WTC11 (cell line): ENCODE measurements around the gene SON.

Experiments
- ATF1 ChIP-seq: sonication (generic); formaldehyde crosslinking; IDR thresholded peaks from 2 replicates; pipeline ENCODE4 v1.8.1; 2023; ENCODE audit warnings: mild to moderate bottlenecking, moderate library complexity, missing genetic modification reagents
- CTCF ChIP-seq: fragments of 200-600 bp; IDR thresholded peaks from 2 replicates; pipeline ENCODE4 v1.8.0; 2022; ENCODE audit warnings: antibody characterized with exemption
- HMGXB4 ChIP-seq: sonication (generic); formaldehyde crosslinking; IDR thresholded peaks from 2 replicates; pipeline ENCODE4 v1.8.1; 2023; ENCODE audit warnings: mild to moderate bottlenecking, moderate library complexity, missing genetic modification reagents
- JUN ChIP-seq: sonication (generic); formaldehyde crosslinking; IDR thresholded peaks from 2 replicates; pipeline ENCODE4 v1.8.0; 2023; ENCODE audit warnings: mild to moderate bottlenecking, missing genetic modification reagents
- NFYB ChIP-seq: sonication (generic); formaldehyde crosslinking; conservative IDR thresholded peaks from 2 replicates; pipeline ENCODE4 v1.8.0; 2022; ENCODE audit warnings: low read depth, missing genetic modification reagents
- TF ChIP-seq, protein P1 (sequence below): sonication (generic); formaldehyde crosslinking; IDR thresholded peaks from 2 replicates; pipeline ENCODE4 v1.8.0; 2022; ENCODE audit warnings: missing genetic modification reagents

DNA sequence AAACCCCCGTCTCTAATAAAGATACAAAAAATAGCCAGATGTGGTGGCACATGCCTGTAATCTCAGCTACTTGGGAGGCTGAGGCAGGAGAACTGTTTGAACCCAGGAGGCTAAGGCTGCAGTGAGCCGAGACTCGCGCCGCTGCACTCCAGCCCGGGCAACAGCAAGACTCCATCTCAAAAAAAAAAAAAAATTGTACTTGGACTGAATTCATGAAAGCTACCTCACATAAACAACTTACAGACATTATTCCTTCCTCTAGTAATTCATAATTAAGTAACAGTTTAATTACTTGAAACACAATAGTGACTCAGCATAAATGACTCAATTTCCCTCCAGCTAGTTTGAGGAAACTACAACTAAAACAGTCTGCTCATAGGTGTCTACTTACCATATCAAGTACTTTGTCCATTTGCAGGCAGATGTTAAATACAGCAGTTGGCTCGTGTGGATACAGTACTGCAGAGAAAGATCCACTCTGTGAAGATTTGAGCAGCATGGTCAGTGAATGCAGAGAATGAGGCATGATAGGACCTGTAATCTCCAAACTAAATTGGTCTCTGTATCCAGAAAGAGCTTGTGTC lies 36.2 kb downstream of the SON start:
- TF ChIP-seq ATF1 (CRISPR knock-in tag) (no peak), CTCF (no peak), HMGXB4 (CRISPR knock-in tag) (no peak), NFYB (CRISPR knock-in tag) (no peak), JUN (CRISPR knock-in tag) (no peak)
- TF ChIP-seq, protein P1, sequence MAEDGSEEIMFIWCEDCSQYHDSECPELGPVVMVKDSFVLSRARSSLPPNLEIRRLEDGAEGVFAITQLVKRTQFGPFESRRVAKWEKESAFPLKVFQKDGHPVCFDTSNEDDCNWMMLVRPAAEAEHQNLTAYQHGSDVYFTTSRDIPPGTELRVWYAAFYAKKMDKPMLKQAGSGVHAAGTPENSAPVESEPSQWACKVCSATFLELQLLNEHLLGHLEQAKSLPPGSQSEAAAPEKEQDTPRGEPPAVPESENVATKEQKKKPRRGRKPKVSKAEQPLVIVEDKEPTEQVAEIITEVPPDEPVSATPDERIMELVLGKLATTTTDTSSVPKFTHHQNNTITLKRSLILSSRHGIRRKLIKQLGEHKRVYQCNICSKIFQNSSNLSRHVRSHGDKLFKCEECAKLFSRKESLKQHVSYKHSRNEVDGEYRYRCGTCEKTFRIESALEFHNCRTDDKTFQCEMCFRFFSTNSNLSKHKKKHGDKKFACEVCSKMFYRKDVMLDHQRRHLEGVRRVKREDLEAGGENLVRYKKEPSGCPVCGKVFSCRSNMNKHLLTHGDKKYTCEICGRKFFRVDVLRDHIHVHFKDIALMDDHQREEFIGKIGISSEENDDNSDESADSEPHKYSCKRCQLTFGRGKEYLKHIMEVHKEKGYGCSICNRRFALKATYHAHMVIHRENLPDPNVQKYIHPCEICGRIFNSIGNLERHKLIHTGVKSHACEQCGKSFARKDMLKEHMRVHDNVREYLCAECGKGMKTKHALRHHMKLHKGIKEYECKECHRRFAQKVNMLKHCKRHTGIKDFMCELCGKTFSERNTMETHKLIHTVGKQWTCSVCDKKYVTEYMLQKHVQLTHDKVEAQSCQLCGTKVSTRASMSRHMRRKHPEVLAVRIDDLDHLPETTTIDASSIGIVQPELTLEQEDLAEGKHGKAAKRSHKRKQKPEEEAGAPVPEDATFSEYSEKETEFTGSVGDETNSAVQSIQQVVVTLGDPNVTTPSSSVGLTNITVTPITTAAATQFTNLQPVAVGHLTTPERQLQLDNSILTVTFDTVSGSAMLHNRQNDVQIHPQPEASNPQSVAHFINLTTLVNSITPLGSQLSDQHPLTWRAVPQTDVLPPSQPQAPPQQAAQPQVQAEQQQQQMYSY, result no peak
